GM12891 (cell line): Measurements from ENCODE around the gene YIPF4.
A peak's percentile ranks its signal among the peaks of the same experiment; 100 is the strongest.
"Not testable (repeated sequence)": the region's sequence is repeated elsewhere in the genome, so short reads cannot be mapped to it uniquely, and the experiment has no call there.

Experiments
- DNase-seq: peaks from one replicate; pipeline ENCODE4 v3.0.0; 2011; ENCODE audit warnings: low spot score; ENCODE audit not compliant: insufficient read length
- FAIRE-seq: peaks from 2 replicates; lab custom pipeline; 2011; peaks lifted over from hg19 to GRCh38; lab: Jason Lieb, UNC
- PAX5 ChIP-seq: IDR thresholded peaks from 2 replicates; pipeline ENCODE4 v1.6.1; 2011; ENCODE audit warnings: low read length, moderate library complexity, mild to moderate bottlenecking; ENCODE audit not compliant: insufficient read depth, severe bottlenecking
- POLR2A ChIP-seq: IDR thresholded peaks from 2 replicates; pipeline ENCODE4 v1.6.1; 2011; ENCODE audit warnings: low read depth, low read length, control low read depth
- POLR2AphosphoS5 ChIP-seq: IDR thresholded peaks from 2 replicates; pipeline ENCODE4 v1.6.1; 2011; ENCODE audit warnings: low read depth, low read length, control low read depth
- POU2F2 ChIP-seq: IDR thresholded peaks from 2 replicates; pipeline ENCODE4 v1.6.1; 2011; ENCODE audit warnings: low read depth, mild to moderate bottlenecking, control low read depth, low read length, moderate library complexity
- SPI1 ChIP-seq: IDR thresholded peaks from 2 replicates; pipeline ENCODE4 v1.6.1; 2011; ENCODE audit warnings: low read depth, low read length, control low read depth
- TAF1 ChIP-seq: IDR thresholded peaks from 2 replicates; pipeline ENCODE4 v1.6.1; 2011; ENCODE audit warnings: low read depth, low read length, control low read depth

The YIPF4 gene

GRCh38 chr2:32249731-32250236 is 27.9 kb upstream of the YIPF4 start:
- TF ChIP-seq POLR2AphosphoS5, result no peak
- no peak for TF ChIP-seq PAX5
- no peak for TF ChIP-seq SPI1
- no peak for TF ChIP-seq POU2F2
- no peak for TF ChIP-seq TAF1
- TF ChIP-seq POLR2A, result no peak
- no peak for FAIRE-seq
- DNase-seq, result no peak

- DNase-seq (no peak), FAIRE-seq (no peak)
- TF ChIP-seq TAF1, result no peak
- TF ChIP-seq POU2F2, result no peak
- no peak for TF ChIP-seq POLR2AphosphoS5
- TF ChIP-seq POLR2A, result no peak
- no peak for TF ChIP-seq SPI1
- no peak for TF ChIP-seq PAX5
These were observed 27.4 kb upstream of the YIPF4 start for GRCh38 chr2:32250290-32250689.

- no peak for DNase-seq
- FAIRE-seq, result no peak
- TF ChIP-seq POLR2AphosphoS5 (no peak), TAF1 (no peak), POU2F2 (no peak), SPI1 (no peak), PAX5 (no peak), POLR2A (no peak)
These were observed 19.5 kb upstream of the YIPF4 start for GRCh38 chr2:32258242-32258641.

GRCh38 chr2:32260376-32260775 is 17.3 kb upstream of the YIPF4 start:
- FAIRE-seq, result no peak

GRCh38 chr2:32262105-32262504 is 15.6 kb upstream of the YIPF4 start:
- no peak for FAIRE-seq

More at GRCh38 chr2:32260376-32260775, 17.3 kb upstream of the YIPF4 start:
- TF ChIP-seq TAF1 (no peak), PAX5 (no peak), POLR2AphosphoS5 (no peak), POU2F2 (no peak), SPI1 (no peak), POLR2A (no peak)
- DNase-seq, result no peak

GRCh38 chr2:32264422-32265105 is 13.1 kb upstream of the YIPF4 start, which contains the start of gene NLRC4:
Gene NLRC4 (minus strand): TSS chr2:32264886. CDS start chr2:32256775, 8,111 bp downstream.
- no peak for TF ChIP-seq POU2F2
- no peak for TF ChIP-seq POLR2AphosphoS5
- TF ChIP-seq SPI1, result peak; percentile 92
- FAIRE-seq, result peak; percentile 48
- peak; percentile 35 for DNase-seq

More at GRCh38 chr2:32262105-32262504, 15.6 kb upstream of the YIPF4 start:
- TF ChIP-seq POLR2A, result no peak
- TF ChIP-seq SPI1, result no peak
- no peak for TF ChIP-seq POLR2AphosphoS5
- no peak for TF ChIP-seq TAF1
- TF ChIP-seq POU2F2, result no peak
- no peak for TF ChIP-seq PAX5
- DNase-seq, result no peak

- FAIRE-seq (no peak), DNase-seq (no peak)
- TF ChIP-seq SPI1, result no peak
- TF ChIP-seq POLR2A, result no peak
- TF ChIP-seq POU2F2, result no peak
- TF ChIP-seq TAF1, result no peak
- TF ChIP-seq PAX5, result no peak
- no peak for TF ChIP-seq POLR2AphosphoS5
These were observed 6.6 kb upstream of the YIPF4 start for GRCh38 chr2:32271063-32271462.

- FAIRE-seq (no peak), DNase-seq (no peak)
- TF ChIP-seq TAF1, result no peak
These were observed 5.4 kb upstream of the YIPF4 start for GRCh38 chr2:32272279-32272678.

GRCh38 chr2:32274289-32274688 is 3.4 kb upstream of the YIPF4 start:
- FAIRE-seq, result no peak
- TF ChIP-seq TAF1, result no peak
- no peak for TF ChIP-seq POU2F2
- no peak for TF ChIP-seq SPI1
- no peak for TF ChIP-seq POLR2AphosphoS5
- TF ChIP-seq POLR2A, result no peak
- no peak for TF ChIP-seq PAX5
- no peak for DNase-seq

- not testable (repeated sequence) for DNase-seq, FAIRE-seq
These were observed 1.9 kb upstream of the YIPF4 start for GRCh38 chr2:32275790-32276189.
